HepG2 (cell line): ENCODE data around the gene AHCYL1. TPM values are rescaled to one million over a fixed set of nuclear protein-coding genes. Genes with fewer than 3 reads are reported as not detected.

Source experiments
- ATAC-seq: fragments of 200-7000 bp; cut with Tn5 transposase; 3 replicates; pipeline ENCODE4 v1.9.1; 2020; ENCODE audit warnings: mild to moderate bottlenecking, moderate library complexity
- BruUV-seq: library from RNA; stranded (reverse); fragments of 400-500 nt; replicated peaks from 2 replicates; lab custom pipeline; 2021; lab: Mats Ljungman, UMichigan
- CTCF ChIA-PET: fragments of 300-600 bp; formaldehyde crosslinking; extraction: SDS; loops from one replicate; lab custom pipeline; 2021; ENCODE audit warnings: low total read pairs, inconsistent platforms, low intra/inter-chr PET ratio; lab: Yijun Ruan, JAX
- POLR2A ChIA-PET: fragments of 350-600 bp; sonication (Branson Sonifier 250); formaldehyde crosslinking; loops from one replicate; lab custom pipeline; 2020; ENCODE audit warnings: antibody characterized with exemption, inconsistent platforms; lab: Yijun Ruan, JAX
- DNase-seq: peaks from one replicate; pipeline ENCODE4 v3.0.0-alpha.2; 2015; ENCODE audit warnings: low spot score
- FAIRE-seq: peaks from 3 replicates; lab custom pipeline; 2011; peaks lifted over from hg19 to GRCh38; lab: Jason Lieb, UNC
- H2AFZ ChIP-seq: one replicate; pipeline ENCODE4 v1.6.1; 2011; ENCODE audit warnings: low read length, inconsistent platforms
- H3K27ac ChIP-seq: fragments of 300-600 bp; 3 replicates; pipeline ENCODE4 v1.8.0; 2011; ENCODE audit warnings: mixed run types, mild to moderate bottlenecking, mixed read lengths, low read length, inconsistent platforms; ENCODE audit not compliant: insufficient read depth; ENCODE audit errors: extremely low read length
- H3K27me3 ChIP-seq, 2 experiments: fragments of 200-600 bp in 1 of 2; 2 replicates in 1 of 2; 3 replicates in 1 of 2; pipeline versions ENCODE4 v1.6.0 to v1.8.0; 2011; ENCODE audit warnings: low read length in 2 of 2, mild to moderate bottlenecking in 2 of 2, moderate library complexity in 2 of 2, inconsistent platforms in 1 of 2; ENCODE audit not compliant: insufficient read depth in 2 of 2, control insufficient read depth in 1 of 2
- H3K36me3 ChIP-seq, 2 experiments: fragments of 200-600 bp in 1 of 2; replicated peaks in 1 of 2; 2 replicates in 1 of 2; 3 replicates in 1 of 2; pipeline versions ENCODE4 v1.5.1 to v1.8.0; 2011; ENCODE audit warnings: low read length in 2 of 2, inconsistent platforms in 1 of 2; ENCODE audit not compliant: insufficient read depth in 2 of 2, control insufficient read depth in 1 of 2
- H3K4me1 ChIP-seq: 2 replicates; pipeline ENCODE4 v1.5.1; 2012; ENCODE audit warnings: low read length, inconsistent platforms; ENCODE audit not compliant: insufficient read depth
- H3K4me2 ChIP-seq: 2 replicates; pipeline ENCODE4 v1.6.0; 2011; ENCODE audit warnings: low read depth, low read length, inconsistent platforms
- H3K4me3 ChIP-seq, 3 experiments: fragments of 200-600 bp in 1 of 3; sonication (generic), shearing (Covaris generic) in 1 of 3; replicated peaks in 1 of 3; 2 replicates each; pipeline ENCODE4 v1.5.1; 2011 to 2016; ENCODE audit warnings: low read length in 3 of 3, inconsistent platforms in 2 of 3, low read depth in 2 of 3, mild to moderate bottlenecking in 2 of 3, control low read depth in 1 of 3, mixed read lengths in 1 of 3; ENCODE audit not compliant: insufficient read depth in 1 of 3
- H3K79me2 ChIP-seq: one replicate; pipeline ENCODE4 v1.6.1; 2011; ENCODE audit warnings: low read length, inconsistent platforms; ENCODE audit not compliant: insufficient read depth
- H3K9ac ChIP-seq: 2 replicates; pipeline ENCODE4 v1.6.0; 2011; ENCODE audit warnings: mild to moderate bottlenecking, low read depth, low read length, inconsistent platforms; ENCODE audit not compliant: insufficient read depth
- H3K9me3 ChIP-seq: 2 replicates; pipeline ENCODE4 v1.5.1; 2012; ENCODE audit warnings: mild to moderate bottlenecking, low read length
- H4K20me1 ChIP-seq: 2 replicates; pipeline ENCODE4 v1.6.0; 2011; ENCODE audit warnings: inconsistent platforms, mild to moderate bottlenecking, low read length, moderate library complexity; ENCODE audit not compliant: insufficient read depth
- BCL6 ChIP-seq: IDR thresholded peaks from 2 replicates; pipeline ENCODE4 v1.6.1; 2016; ENCODE audit warnings: missing genetic modification reagents, missing compliant biosample characterization
- CBX2 ChIP-seq, 2 experiments: fragments of 200-600 bp in 1 of 2; sonication (generic); formaldehyde crosslinking in 1 of 2; IDR thresholded peaks; 2 replicates each; pipeline versions ENCODE4 v1.7.0 to v1.8.1; 2018 to 2022; ENCODE audit warnings: low read depth in 2 of 2, low read length in 1 of 2, mild to moderate bottlenecking in 1 of 2, missing genetic modification reagents in 1 of 2
- EP300 ChIP-seq, 3 experiments: sonication (generic) in 1 of 3; formaldehyde crosslinking in 1 of 3; IDR thresholded peaks; 2 replicates each; pipeline versions ENCODE4 v1.5.1 to v1.6.1; 2011 to 2020; ENCODE audit warnings: low read depth in 2 of 3, low read length in 2 of 3, borderline replicate concordance in 1 of 3, improper control_type of control experiment in 1 of 3, mild to moderate bottlenecking in 1 of 3, missing genetic modification reagents in 1 of 3, moderate library complexity in 1 of 3
- FLYWCH1 ChIP-seq: sonication (generic); formaldehyde crosslinking; IDR thresholded peaks from 2 replicates; pipeline ENCODE4 v1.8.1; 2023; ENCODE audit warnings: mild to moderate bottlenecking, missing genetic modification reagents
- HOXA3 ChIP-seq: sonication (generic); formaldehyde crosslinking; IDR thresholded peaks from 2 replicates; pipeline ENCODE4 v1.5.0; 2020; ENCODE audit warnings: missing genetic modification reagents
- IKZF5 ChIP-seq: IDR thresholded peaks from 2 replicates; pipeline ENCODE4 v1.6.1; 2018; ENCODE audit warnings: missing genetic modification reagents, mild to moderate bottlenecking, missing compliant biosample characterization
- NAIF1 ChIP-seq: sonication (generic); formaldehyde crosslinking; IDR thresholded peaks from 2 replicates; pipeline ENCODE4 v1.5.0; 2020; ENCODE audit warnings: mild to moderate bottlenecking, missing genetic modification reagents, borderline replicate concordance
- NR0B2 ChIP-seq: sonication (generic); formaldehyde crosslinking; IDR thresholded peaks from 2 replicates; pipeline ENCODE4 v1.4.0; 2020; ENCODE audit warnings: mild to moderate bottlenecking, missing genetic modification reagents
- RARA ChIP-seq: IDR thresholded peaks from 2 replicates; pipeline ENCODE4 v1.6.1; 2016; ENCODE audit warnings: missing genetic modification reagents, missing compliant biosample characterization
- RFXAP ChIP-seq: sonication (generic); formaldehyde crosslinking; IDR thresholded peaks from 2 replicates; pipeline ENCODE4 v1.4.0; 2020; ENCODE audit warnings: missing genetic modification reagents, borderline replicate concordance
- SOX5 ChIP-seq: IDR thresholded peaks from 2 replicates; pipeline ENCODE4 v1.6.1; 2016; ENCODE audit warnings: borderline replicate concordance
- TAF1 ChIP-seq: sonication (generic); formaldehyde crosslinking; IDR thresholded peaks from 2 replicates; pipeline ENCODE4 v1.4.0; 2020; ENCODE audit warnings: missing genetic modification reagents
- ZBTB49 ChIP-seq: sonication (generic); formaldehyde crosslinking; IDR thresholded peaks from 2 replicates; pipeline ENCODE4 v1.4.0; 2020; ENCODE audit warnings: missing genetic modification reagents, borderline replicate concordance
- ZMAT5 ChIP-seq: sonication (generic); formaldehyde crosslinking; IDR thresholded peaks from 2 replicates; pipeline ENCODE4 v1.5.0; 2020; ENCODE audit warnings: mild to moderate bottlenecking, low read depth, missing genetic modification reagents, borderline replicate concordance
- ZNF143 ChIP-seq: sonication (generic); formaldehyde crosslinking; IDR thresholded peaks from 2 replicates; pipeline ENCODE4 v1.4.0; 2020; ENCODE audit warnings: missing genetic modification reagents
- ZNF33B ChIP-seq: sonication (generic); formaldehyde crosslinking; IDR thresholded peaks from 2 replicates; pipeline ENCODE4 v1.5.1; 2020; ENCODE audit warnings: mild to moderate bottlenecking, missing genetic modification reagents
- ZNF501 ChIP-seq: sonication (generic); formaldehyde crosslinking; IDR thresholded peaks from 2 replicates; pipeline ENCODE4 v1.5.1; 2020; ENCODE audit warnings: mild to moderate bottlenecking, moderate library complexity, missing genetic modification reagents
- ZNF660 ChIP-seq: sonication (generic); formaldehyde crosslinking; IDR thresholded peaks from 2 replicates; pipeline ENCODE4 v1.5.1; 2020; ENCODE audit warnings: mild to moderate bottlenecking, low read depth, missing genetic modification reagents, borderline replicate concordance
- WGBS: methylation state at CpG from one replicate; pipeline ENCODE4 v1.1.6; 2017; ENCODE audit warnings: low lambda C conversion rate; 5-methylcytosine and 5-hydroxymethylcytosine counted together
- in situ Hi-C: cut with HindIII; loops from 2 replicates; pipeline ENCODE4 v1.10.0; 2017; ENCODE audit warnings: low pct_unique_long_range_greater_than_20kb; ENCODE audit not compliant: extremely low pct_ligation_motif_present
- intact Hi-C: fragments of 100-400 bp; cut with micrococcal nuclease; formaldehyde crosslinking; loops from one replicate; pipeline ENCODE4 v1.10.0; 2022; ENCODE audit not compliant: unreplicated experiment
- polyA plus RNA-seq, 8 experiments: library from polyadenylated mRNA; depleted of rRNA in 3 of 8; stranded (reverse) in 7 of 8; unstranded in 1 of 8; fragments of >200 nt; fragmentation: Illumina TruSeq in 4 of 8; extraction: Trizol in 4 of 8; gene quantifications; 2 replicates each; pipeline versions ENCODE4 v1.2.1 to v1.2.3, GENCODE V29; 2011 to 2016; ENCODE audit warnings: low read depth in 4 of 8, missing spikeins in 1 of 8, mixed read lengths in 1 of 8; ENCODE audit not compliant: insufficient read depth in 1 of 8
- total RNA-seq, 5 experiments: library from RNA; depleted of rRNA; stranded (reverse); fragments of >200 nt; fragmentation: Illumina TruSeq; extraction: Trizol; gene quantifications; 2 replicates each; pipeline ENCODE4 v1.2.3, GENCODE V29; 2016; ENCODE audit warnings: low read depth in 1 of 5

Gene AHCYL1
- total and polyA plus RNA-seq, 2 of the 13 experiments (the other 11 are each of a cell fraction or from before 2014, with no cell fraction given): 40.9 to 76.3 TPM

- CTCF ChIA-PET: no interaction called here
- 5% methylated on average over 10 of the region's 10 CpGs for WGBS
- H2AFZ ChIP-seq: peak overlapping the region; percentile 43
- no peaks in the 10 kb centered on the region for H4K20me1 ChIP-seq
- no peaks in the 10 kb centered on the region for H3K36me3 ChIP-seq
- FAIRE-seq: no peak
- peak overlapping the region; percentile 70 for H3K4me2 ChIP-seq
- peaks cover 38% of the 10 kb centered on the region for H3K4me1 ChIP-seq
- peak overlapping the region; percentile 62 for H3K27ac ChIP-seq
- no peaks in the 10 kb centered on the region for H3K27me3 ChIP-seq
- in situ Hi-C loops (no loop called here), intact Hi-C loops (no loop called here)
- H3K9ac ChIP-seq: no peak overlapping the region; the same call in 1 of the 2 replicates
- no peaks in the 10 kb centered on the region for H3K9me3 ChIP-seq
- no peak for DNase-seq
- no peaks in the 10 kb centered on the region for H3K79me2 ChIP-seq
- POLR2A ChIA-PET: interaction anchor here (0.7 to 3.1 kb wide), 4 partner anchors 12 to 37 kb away, joined by 3 to 25 read pairs (median 5); partner anchors contain the start of gene AHCYL1
- no TSS peak for BruUV-seq
- ATAC-seq: peak; percentile 82
- peak overlapping the region in 2 of 3 experiments; percentile 20 to 46; a peak in 4 of 6 replicates for H3K4me3 ChIP-seq
- TF ChIP-seq TAF1 (CRISPR knock-in tag): peak; percentile 28; the same call in 1 of the 2 replicates
- TF ChIP-seq ZNF143 (CRISPR knock-in tag): peak; percentile 24; the same call in 1 of the 2 replicates
- no peak for TF ChIP-seq FLYWCH1 (CRISPR knock-in tag)
- peak in 1 of 2 experiments; percentile 39; a peak in 1 of 4 replicates for TF ChIP-seq EP300 (IDR thresholded peaks at IDR 0.05; ENCODE audit: low read depth in 2 of 2, low read length in 2 of 2)
- TF ChIP-seq EP300 (CRISPR knock-in tag; IDR thresholded peaks at IDR 0.05; ENCODE audit: borderline replicate concordance): no peak
- no peak for TF ChIP-seq ZBTB49
- TF ChIP-seq ZNF501 (CRISPR knock-in tag): 0 out of 2 replicates have a peak, but pooled peaks have one; percentile 42
- TF ChIP-seq HOXA3 (CRISPR knock-in tag): peak; percentile 33; the same call in 1 of the 2 replicates
- peak; percentile 34; the same call in 1 of the 2 replicates for TF ChIP-seq BCL6 (CRISPR knock-in tag)
- no peak for TF ChIP-seq ZNF33B (CRISPR knock-in tag)
- no peak for TF ChIP-seq ZMAT5 (CRISPR knock-in tag)
- TF ChIP-seq IKZF5 (CRISPR knock-in tag): peak; percentile 30; the same call in 1 of the 2 replicates
- TF ChIP-seq NR0B2 (CRISPR knock-in tag): no peak
- TF ChIP-seq CBX2 (IDR thresholded peaks at IDR 0.05; ENCODE audit: low read depth, low read length): no peak
- no peak for TF ChIP-seq CBX2 (CRISPR knock-in tag; IDR thresholded peaks at IDR 0.05; ENCODE audit: low read depth)
- no peak for TF ChIP-seq NAIF1 (CRISPR knock-in tag)
- no peak for TF ChIP-seq ZNF660 (CRISPR knock-in tag)
- TF ChIP-seq RARA (CRISPR knock-in tag): peak; percentile 37; the same call in 1 of the 2 replicates
- no peak for TF ChIP-seq RFXAP
- peak; percentile 30; the same call in 1 of the 2 replicates for TF ChIP-seq SOX5 (CRISPR knock-in tag)
Observed at GRCh38 chr1:109947582-109948284, 36.8 kb upstream of the AHCYL1 start.
